NCI-H82 (cell line): ENCODE measurements around the gene RALGDS.

Source experiments
- DNase-seq: peaks from one replicate; lab custom pipeline; 2025; lab: John Stamatoyannopoulos, UW

RALGDS gene

GRCh38 chr9:133051966-133052539, 69.0 kb downstream of the RALGDS start:
- no peak for DNase-seq

- no peak for DNase-seq
Observed at GRCh38 chr9:133051281-133051900, 69.6 kb downstream of the RALGDS start.

GRCh38 chr9:133050781-133051180, 70.3 kb downstream of the RALGDS start:
- no peak for DNase-seq

GRCh38 chr9:133050142-133050541, 70.9 kb downstream of the RALGDS start:
- DNase-seq = no peak

- DNase-seq = no peak
Observed at GRCh38 chr9:133049043-133049442, 72.0 kb downstream of the RALGDS start.

GRCh38 chr9:133048595-133048994, 72.4 kb downstream of the RALGDS start:
- no peak for DNase-seq
